ENCODE data around the gene SDK1. TPM values are rescaled to one million over a fixed set of nuclear protein-coding genes. Genes with fewer than 3 reads are reported as not detected.

The SDK1 gene
- total and polyA plus RNA-seq, 2 of the 8 experiments (the other 6 are each of a cell fraction or from before 2014, with no cell fraction given): 3.3 to 7.2 TPM

- H2BK20ac ChIP-seq (ENCODE audit: low read length): no peak overlapping the region
- H3K27ac ChIP-seq (ENCODE audit: low read depth, low read length): no peak overlapping the region
- no peak overlapping the region for H3K14ac ChIP-seq (ENCODE audit: insufficient read length)
- H2BK5ac ChIP-seq (ENCODE audit: low read depth, low read length): no peak overlapping the region
- no peak for TF ChIP-seq RBBP5 (IDR thresholded peaks at IDR 0.05; ENCODE audit: borderline replicate concordance, low read depth, low read length)
- TF ChIP-seq SIRT6 (IDR thresholded peaks at IDR 0.05; ENCODE audit: low read length): no peak
- TF ChIP-seq KDM1A (IDR thresholded peaks at IDR 0.05; ENCODE audit: borderline replicate concordance, low read length): no peak
- TF ChIP-seq SIX5 (IDR thresholded peaks at IDR 0.05; ENCODE audit: low read depth, low read length): no peak
- no peak for TF ChIP-seq ASH2L (IDR thresholded peaks at IDR 0.05; ENCODE audit: low read length)
- no peak for TF ChIP-seq BACH1 (IDR thresholded peaks at IDR 0.05; ENCODE audit: low read length)
- H3K4me2 ChIP-seq (ENCODE audit: insufficient read depth in 1 of 2, low read depth in 2 of 2, low read length in 2 of 2): no peak overlapping the region
- no peak overlapping the region for H2BK120ac ChIP-seq (replicated peaks; ENCODE audit: low read depth, low read length)
- H3K9me3 ChIP-seq (ENCODE audit: insufficient read depth in 2 of 2, low read depth in 1 of 2, low read length in 1 of 2): peaks cover 9 to 14% of the 10 kb centered on the region in 2 experiments; a peak in 3 of 4 replicates
- H4K91ac ChIP-seq (replicated peaks; ENCODE audit: insufficient read length, low read length): no peak overlapping the region
- WGBS, 2 experiments (ENCODE audit: extremely low coverage in 1 of 2, insufficient coverage in 1 of 2, insufficient read length in 1 of 2, insufficient replicate concordance in 2 of 2, low coverage in 1 of 2, low lambda C conversion rate in 2 of 2, missing lambda C conversion rate in 1 of 2): 90% methylated on average over 8 of the region's 8 CpGs; no CpG with 5 or more reads in 1 of the 2 experiments
- no peaks in the 10 kb centered on the region for H3K4me1 ChIP-seq (replicated peaks in 1 of 4; ENCODE audit: control insufficient read depth in 3 of 4, insufficient read depth in 4 of 4, low read length in 3 of 4)
- H3K18ac ChIP-seq (ENCODE audit: extremely low read depth, low read length): no peak overlapping the region
- no peaks in the 10 kb centered on the region for H3K36me3 ChIP-seq (ENCODE audit: control insufficient read depth in 2 of 4, insufficient read depth in 4 of 4, low read length in 3 of 4)
- DNase-seq (ENCODE audit: low read depth in 1 of 2, low spot score in 2 of 2) (no peak), FAIRE-seq (no peak)
- POLR2A ChIA-PET (ENCODE audit: partially characterized antibody): no interaction called here
- H3K23me2 ChIP-seq (ENCODE audit: low read depth, low read length): no peaks in the 10 kb centered on the region
- no peak overlapping the region for H2BK12ac ChIP-seq (ENCODE audit: low read depth, low read length)
- no peak overlapping the region for H3K9ac ChIP-seq (replicated peaks in 1 of 4; ENCODE audit: extremely low read depth in 1 of 4, low read depth in 3 of 4, low read length in 3 of 4)
- peak overlapping the region; percentile 14; the same call in 1 of the 2 replicates for H4K8ac ChIP-seq (ENCODE audit: extremely low read depth, insufficient read depth, low read length)
- H3K79me2 ChIP-seq (ENCODE audit: control insufficient read depth in 1 of 2, insufficient read depth in 2 of 2, low read length in 2 of 2): no peaks in the 10 kb centered on the region
- no peak overlapping the region for H3K4ac ChIP-seq (replicated peaks; ENCODE audit: insufficient read length, low read depth, low read length)
- no peak overlapping the region for H3K56ac ChIP-seq (replicated peaks; ENCODE audit: insufficient read length, low read depth, low read length)
- no peak overlapping the region for H3K23ac ChIP-seq (ENCODE audit: insufficient read length)
- no peak overlapping the region for H3K4me3 ChIP-seq (ENCODE audit: extremely low read depth in 1 of 4, insufficient read depth in 2 of 4, low read depth in 3 of 4, low read length in 4 of 4)
- no peaks in the 10 kb centered on the region for H3K27me3 ChIP-seq (replicated peaks in 1 of 4; ENCODE audit: control insufficient read depth in 3 of 4, extremely low read depth in 1 of 4, insufficient read depth in 3 of 4, low read length in 3 of 4)
- H2BK15ac ChIP-seq (ENCODE audit: low read length): no peak overlapping the region
- no peaks in the 10 kb centered on the region for H3K79me1 ChIP-seq (ENCODE audit: low read depth, low read length)
- H2AFZ ChIP-seq (ENCODE audit: low read length): no peak overlapping the region
- H4K5ac ChIP-seq (ENCODE audit: insufficient read length, low read depth, low read length): no peak overlapping the region
- CTCF ChIA-PET (ENCODE audit: partially characterized antibody): interaction anchor here (1.0 to 1.3 kb wide), 2 partner anchors 9 to 22 kb away, joined by 3 read pairs; no protein-coding TSS in a partner anchor
- no peaks in the 10 kb centered on the region for H4K20me1 ChIP-seq (replicated peaks in 1 of 2; ENCODE audit: control insufficient read depth in 1 of 2, insufficient read depth in 2 of 2, low read length in 2 of 2)
- no peak overlapping the region for H2AK5ac ChIP-seq (ENCODE audit: low read depth, low read length)
Observed at GRCh38 chr7:4174016-4174415, 873.0 kb downstream of the SDK1 start.
